Neural progenitor cell (in vitro differentiated cells): Measurements from ENCODE around the gene PTK6. TPM values are rescaled to one million over a fixed set of nuclear protein-coding genes. Genes with fewer than 3 reads are reported as not detected.

Experiments used
- DNase-seq: peaks from one replicate; pipeline ENCODE4 v3.0.0-alpha.2; 2016; ENCODE audit warnings: low spot score
- H2AFZ ChIP-seq: fragments of 200-600 bp; sonication (generic); replicated peaks from 2 replicates; pipeline ENCODE4 v1.6.1; 2016; ENCODE audit warnings: antibody characterized with exemption
- H3F3A ChIP-seq: fragments of 200-600 bp; sonication (generic); 2 replicates; pipeline ENCODE4 v1.6.1; 2016; ENCODE audit warnings: antibody characterized with exemption, low read depth
- H3K27ac ChIP-seq: fragments of 200-600 bp; sonication (generic); 2 replicates; pipeline ENCODE4 v1.5.1; 2016; ENCODE audit warnings: mild to moderate bottlenecking
- H3K27me3 ChIP-seq: fragments of 200-600 bp; sonication (generic); 2 replicates; pipeline ENCODE4 v1.6.1; 2016; ENCODE audit warnings: mild to moderate bottlenecking, moderate library complexity
- H3K36me3 ChIP-seq: fragments of 200-600 bp; sonication (generic); 2 replicates; pipeline ENCODE4 v1.5.1; 2016
- H3K4me1 ChIP-seq: fragments of 200-600 bp; sonication (generic); 2 replicates; pipeline ENCODE4 v1.6.1; 2016; ENCODE audit warnings: mixed run types
- H3K4me2 ChIP-seq: fragments of 200-600 bp; sonication (generic); 2 replicates; pipeline ENCODE4 v1.6.1; 2016
- H3K4me3 ChIP-seq: fragments of 200-600 bp; sonication (generic); 2 replicates; pipeline ENCODE4 v1.5.1; 2016
- H3K79me2 ChIP-seq: fragments of 200-600 bp; sonication (generic); 2 replicates; pipeline ENCODE4 v1.6.1; 2016; ENCODE audit warnings: low read depth
- H3K9ac ChIP-seq: fragments of 200-600 bp; sonication (generic); 2 replicates; pipeline ENCODE4 v1.6.1; 2016
- H3K9me3 ChIP-seq: fragments of 200-600 bp; sonication (generic); 2 replicates; pipeline ENCODE4 v1.5.1; 2016; ENCODE audit warnings: low read depth
- H4K20me1 ChIP-seq: fragments of 200-600 bp; sonication (generic); 2 replicates; pipeline ENCODE4 v1.6.1; 2016; ENCODE audit warnings: low read depth
- H3K27ac Mint-ChIP-seq: 3 replicates; pipeline ENCODE4 v1.8.0; 2021; ENCODE audit warnings: mixed read lengths
- H3K27me3 Mint-ChIP-seq: 2 replicates; pipeline ENCODE4 v1.8.0; 2022; ENCODE audit warnings: low read depth, mild to moderate bottlenecking, inconsistent platforms, moderate library complexity, mixed read lengths; ENCODE audit not compliant: insufficient read depth
- H3K36me3 Mint-ChIP-seq: 3 replicates; pipeline ENCODE4 v1.8.0; 2021; ENCODE audit warnings: mixed read lengths
- H3K4me1 Mint-ChIP-seq: 3 replicates; pipeline ENCODE4 v1.8.0; 2021; ENCODE audit warnings: mixed read lengths
- H3K4me3 Mint-ChIP-seq: 3 replicates; pipeline ENCODE4 v1.8.0; 2021; ENCODE audit warnings: mild to moderate bottlenecking, moderate library complexity, mixed read lengths
- H3K9me3 Mint-ChIP-seq: 3 replicates; pipeline ENCODE4 v1.8.0; 2020; ENCODE audit warnings: mixed read lengths
- CTCF ChIP-seq: fragments of 200-600 bp; sonication (generic); IDR thresholded peaks from 2 replicates; pipeline ENCODE4 v1.5.1; 2017; ENCODE audit warnings: antibody characterized with exemption, mild to moderate bottlenecking
- EZH2 ChIP-seq: fragments of 200-600 bp; sonication (generic); IDR thresholded peaks from 2 replicates; pipeline ENCODE4 v1.6.1; 2017; ENCODE audit warnings: antibody characterized with exemption, mild to moderate bottlenecking, moderate library complexity
- EZH2phosphoT487 ChIP-seq: fragments of 200-600 bp; sonication (generic); IDR thresholded peaks from 2 replicates; pipeline ENCODE4 v1.6.1; 2017; ENCODE audit warnings: antibody characterized with exemption
- total RNA-seq: library from RNA; depleted of rRNA; stranded (reverse); fragments of >200 nt; gene quantifications from 2 replicates; pipeline ENCODE4 v1.2.3, GENCODE V29; 2015; ENCODE audit warnings: low replicate concordance

Gene PTK6
- total RNA-seq, 1 donor from 2014 or later: not detected

- TF ChIP-seq EZH2phosphoT487: no peak
- no peak for DNase-seq
Measured at GRCh38 chr20:63578224-63579016, 41.2 kb upstream of the PTK6 start.

GRCh38 chr20:63577317-63577894 lies 40.2 kb upstream of the PTK6 start:
- Mint-ChIP-seq H3K9me3 (no peaks in the 10 kb centered on the region), H3K4me3 (no peak overlapping the region), H3K4me1 (peaks cover 8% of the 10 kb centered on the region), H3K27me3 (peaks cover 7% of the 10 kb centered on the region), H3K36me3 (no peaks in the 10 kb centered on the region), H3K27ac (no peak overlapping the region)
- no peak for TF ChIP-seq EZH2
- TF ChIP-seq EZH2phosphoT487: no peak
- no peak for TF ChIP-seq CTCF
- no peak overlapping the region for H3K9ac ChIP-seq
- H3K36me3 ChIP-seq: no peaks in the 10 kb centered on the region
- no peak overlapping the region for H3K4me3 ChIP-seq
- H3K27ac ChIP-seq: no peak overlapping the region
- no peaks in the 10 kb centered on the region for H3K9me3 ChIP-seq
- no peaks in the 10 kb centered on the region for H4K20me1 ChIP-seq
- peaks cover 7% of the 10 kb centered on the region for H3F3A ChIP-seq
- DNase-seq: no peak
- peaks cover 9% of the 10 kb centered on the region for H3K27me3 ChIP-seq
- no peaks in the 10 kb centered on the region for H3K4me1 ChIP-seq
- H2AFZ ChIP-seq: no peak overlapping the region
- H3K79me2 ChIP-seq: no peaks in the 10 kb centered on the region
- H3K4me2 ChIP-seq: no peak overlapping the region

More at GRCh38 chr20:63578224-63579016, 41.2 kb upstream of the PTK6 start:
- Mint-ChIP-seq H3K4me3 (no peak overlapping the region), H3K9me3 (no peaks in the 10 kb centered on the region), H3K4me1 (peaks cover 16% of the 10 kb centered on the region), H3K27me3 (peaks cover 7% of the 10 kb centered on the region), H3K36me3 (no peaks in the 10 kb centered on the region), H3K27ac (peak overlapping the region; percentile 84)
- Histone ChIP-seq H2AFZ (no peak overlapping the region), H3K9ac (no peak overlapping the region), H3K4me3 (no peak overlapping the region), H3K36me3 (no peaks in the 10 kb centered on the region), H3K4me2 (no peak overlapping the region), H3K27ac (no peak overlapping the region), H3K9me3 (no peaks in the 10 kb centered on the region), H3K79me2 (no peaks in the 10 kb centered on the region), H3K4me1 (no peaks in the 10 kb centered on the region), H4K20me1 (no peaks in the 10 kb centered on the region), H3K27me3 (peaks cover 3% of the 10 kb centered on the region), H3F3A (peaks cover 7% of the 10 kb centered on the region)

- no peak overlapping the region for H3K9ac ChIP-seq
- no peak overlapping the region for H2AFZ ChIP-seq
- no peak overlapping the region for H3K4me3 ChIP-seq
- H3K4me1 ChIP-seq: no peaks in the 10 kb centered on the region
- TF ChIP-seq CTCF (no peak), EZH2 (no peak), EZH2phosphoT487 (no peak)
- no peak overlapping the region for H3K4me2 ChIP-seq
- H3K36me3 ChIP-seq: no peaks in the 10 kb centered on the region
- Mint-ChIP-seq H3K27me3 (peaks cover 7% of the 10 kb centered on the region), H3K36me3 (no peaks in the 10 kb centered on the region), H3K4me3 (peak overlapping the region; percentile 33), H3K27ac (no peak overlapping the region), H3K9me3 (no peaks in the 10 kb centered on the region), H3K4me1 (peaks cover 8% of the 10 kb centered on the region)
- no peaks in the 10 kb centered on the region for H4K20me1 ChIP-seq
- no peak for DNase-seq
- no peaks in the 10 kb centered on the region for H3K79me2 ChIP-seq
- peaks cover 9% of the 10 kb centered on the region for H3K27me3 ChIP-seq
- H3K9me3 ChIP-seq: no peaks in the 10 kb centered on the region
- peaks cover 7% of the 10 kb centered on the region for H3F3A ChIP-seq
- H3K27ac ChIP-seq: no peak overlapping the region
Measured at GRCh38 chr20:63576311-63576710, 39.1 kb upstream of the PTK6 start.
